Measurements from ENCODE around the gene TIMM22. TPM values are rescaled to one million over a fixed set of nuclear protein-coding genes. Genes with fewer than 3 reads are reported as not detected.

TIMM22 gene
- total RNA-seq (2022; extraction: Qiagen RNA extraction) = 28.3 to 31.0 TPM (median 29.1 TPM) in 5 replicates

GRCh38 chr17:996554-997344, at the start of gene TIMM22:
Gene TIMM22 (plus strand): TSS chr17:997129. CDS start chr17:997143, 14 bp downstream.

GRCh38 chr17:979539-980405, 17.2 kb upstream of the TIMM22 start, which contains the start of gene NXN:
Gene NXN (minus strand): TSS chr17:979776.

Other genes with a start within 250 kb of the TIMM22 start
- 48.9 to 62.3 TPM (median 58.8 TPM) in 5 replicates for gene GEMIN4, start 244.9 kb upstream of the TIMM22 start, total RNA-seq (2022; extraction: Qiagen RNA extraction)
- 106 to 152 TPM (median 116 TPM) in 5 replicates for gene GLOD4, start 214.8 kb upstream of the TIMM22 start, total RNA-seq (2022; extraction: Qiagen RNA extraction)
- gene MRM3, start 214.8 kb upstream of the TIMM22 start, total RNA-seq (2022; extraction: Qiagen RNA extraction) = 38.6 to 44.4 TPM (median 41.3 TPM) in 5 replicates
- gene NXN, start 17.4 kb upstream of the TIMM22 start, total RNA-seq (2022; extraction: Qiagen RNA extraction) = 20.0 to 27.7 TPM (median 26.7 TPM) in 5 replicates
- gene ABR, start 182.9 kb downstream of the TIMM22 start, total RNA-seq (2022; extraction: Qiagen RNA extraction) = 113 to 149 TPM (median 145 TPM) in 5 replicates